ENCODE data around the gene KIAA1328. TPM values are rescaled to one million over a fixed set of nuclear protein-coding genes. Genes with fewer than 3 reads are reported as not detected.

The KIAA1328 gene
- total RNA-seq, 4 donors from 2014 or later = 2.3 to 18.7 (median 5.8) TPM

DNA sequence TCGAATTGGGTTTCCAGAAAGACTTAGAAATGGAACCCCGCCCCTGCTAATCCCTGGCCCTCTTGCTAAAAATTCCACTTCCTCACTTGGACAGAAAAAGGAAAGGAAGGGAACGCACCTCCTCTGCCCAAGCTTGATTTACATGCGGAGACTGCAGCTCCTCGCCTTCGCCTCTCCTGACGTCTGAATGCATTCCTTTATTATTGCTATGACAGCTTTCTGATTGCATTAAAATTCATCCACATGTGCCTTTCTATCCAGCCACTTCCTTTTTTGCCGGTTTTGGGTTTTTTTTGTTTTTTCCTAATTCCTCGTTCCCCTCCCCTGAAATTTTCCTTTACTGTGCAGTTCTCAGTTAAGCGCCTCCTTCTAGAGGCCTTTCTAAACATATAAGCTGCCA, 448.9 kb downstream of the KIAA1328 start:
- H3K36me3 ChIP-seq = no peaks in the 10 kb centered on the region
- no peaks in the 10 kb centered on the region for H3K4me1 ChIP-seq
- H3K9me3 ChIP-seq = no peaks in the 10 kb centered on the region
- peaks cover 0 to 99% (median 4%) of the 10 kb centered on the region in 4 donors for H3K27me3 ChIP-seq
- no peak for DNase-seq
- H3K27ac ChIP-seq = no peak overlapping the region
- intact Hi-C loops (cut with DNase I) = no loop called here
- 56 to 58% methylated on average over 10 of the region's 10 CpGs for WGBS, 2 donors
- H3K4me3 ChIP-seq = no peak overlapping the region
- TF ChIP-seq, protein P1, sequence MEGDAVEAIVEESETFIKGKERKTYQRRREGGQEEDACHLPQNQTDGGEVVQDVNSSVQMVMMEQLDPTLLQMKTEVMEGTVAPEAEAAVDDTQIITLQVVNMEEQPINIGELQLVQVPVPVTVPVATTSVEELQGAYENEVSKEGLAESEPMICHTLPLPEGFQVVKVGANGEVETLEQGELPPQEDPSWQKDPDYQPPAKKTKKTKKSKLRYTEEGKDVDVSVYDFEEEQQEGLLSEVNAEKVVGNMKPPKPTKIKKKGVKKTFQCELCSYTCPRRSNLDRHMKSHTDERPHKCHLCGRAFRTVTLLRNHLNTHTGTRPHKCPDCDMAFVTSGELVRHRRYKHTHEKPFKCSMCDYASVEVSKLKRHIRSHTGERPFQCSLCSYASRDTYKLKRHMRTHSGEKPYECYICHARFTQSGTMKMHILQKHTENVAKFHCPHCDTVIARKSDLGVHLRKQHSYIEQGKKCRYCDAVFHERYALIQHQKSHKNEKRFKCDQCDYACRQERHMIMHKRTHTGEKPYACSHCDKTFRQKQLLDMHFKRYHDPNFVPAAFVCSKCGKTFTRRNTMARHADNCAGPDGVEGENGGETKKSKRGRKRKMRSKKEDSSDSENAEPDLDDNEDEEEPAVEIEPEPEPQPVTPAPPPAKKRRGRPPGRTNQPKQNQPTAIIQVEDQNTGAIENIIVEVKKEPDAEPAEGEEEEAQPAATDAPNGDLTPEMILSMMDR (IDR thresholded peaks at IDR 0.05) = no peak
- TF ChIP-seq POLR2A (IDR thresholded peaks at IDR 0.05) = no peak

Other genes starting within 250 kb of the KIAA1328 start
- gene TPGS2, start 125 bp upstream of the KIAA1328 start, total RNA-seq = 100 to 1,000 TPM in 2 of 4 donors, 10 to 100 TPM in 2; 65.1 to 155 (median 105) TPM

Measured in esophagus squamous epithelium (tissue), 5 donors.